ENCODE data around the gene PRKCE. TPM values are rescaled to one million over a fixed set of nuclear protein-coding genes. Genes with fewer than 3 reads are reported as not detected.

The PRKCE gene
- total RNA-seq, 4 donors from 2014 or later, result 20.0 to 29.7 (median 25.2) TPM

- Histone ChIP-seq H3K9me3 (no peaks in the 10 kb centered on the region), H3K27ac (peak overlapping the region in 1 of 4 donors; percentile 11), H3K4me3 (no peak overlapping the region), H3K36me3 (no peaks in the 10 kb centered on the region), H3K4me1 (no peaks in the 10 kb centered on the region), H3K27me3 (no peaks in the 10 kb centered on the region)
- no peak for DNase-seq
- no peak for TF ChIP-seq POLR2A (IDR thresholded peaks at IDR 0.05)
- TF ChIP-seq CTCF (IDR thresholded peaks at IDR 0.05), result no peak
Measured at GRCh38 chr2:45699032-45699658, 47.7 kb downstream of the PRKCE start.

GRCh38 chr2:45700407-45701013, 49.0 kb downstream of the PRKCE start:
- H3K36me3 ChIP-seq, result no peaks in the 10 kb centered on the region
- no peaks in the 10 kb centered on the region for H3K4me1 ChIP-seq
- H3K9me3 ChIP-seq, result no peaks in the 10 kb centered on the region
- no peak overlapping the region for H3K4me3 ChIP-seq
- TF ChIP-seq CTCF (IDR thresholded peaks at IDR 0.05), result no peak
- no peak for TF ChIP-seq POLR2A (IDR thresholded peaks at IDR 0.05)
- H3K27ac ChIP-seq, result peak overlapping the region in 2 of 4 donors; percentile 19 to 28
- DNase-seq, result no peak
- no peaks in the 10 kb centered on the region for H3K27me3 ChIP-seq

DNA sequence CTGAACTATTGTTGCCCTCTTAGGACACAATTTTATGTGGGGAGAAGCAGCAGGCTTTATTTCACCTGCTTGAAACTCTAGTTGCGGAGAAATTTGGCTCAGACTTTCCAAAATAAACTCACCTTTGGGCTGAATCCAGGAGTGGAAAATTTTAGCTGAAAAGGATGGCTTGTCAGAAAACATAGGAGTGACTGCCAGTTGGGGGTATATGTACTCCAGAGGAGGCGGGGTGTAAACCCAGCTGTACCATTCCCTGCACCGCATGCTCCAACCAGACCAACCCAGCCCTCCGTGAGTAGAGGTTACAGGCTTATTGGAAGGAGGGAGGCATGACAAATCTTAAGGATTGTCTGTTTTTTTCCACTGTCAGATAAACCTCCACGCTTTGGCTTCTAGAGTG, 53.8 kb downstream of the PRKCE start:
- TF ChIP-seq CTCF (IDR thresholded peaks at IDR 0.05), result no peak
- TF ChIP-seq POLR2A (IDR thresholded peaks at IDR 0.05), result no peak
- no peaks in the 10 kb centered on the region for H3K9me3 ChIP-seq
- peaks cover 0 to 4% (median 0%) of the 10 kb centered on the region in 4 donors for H3K4me1 ChIP-seq
- H3K27ac ChIP-seq, result no peak overlapping the region
- no peaks in the 10 kb centered on the region for H3K27me3 ChIP-seq
- H3K36me3 ChIP-seq, result no peaks in the 10 kb centered on the region
- H3K4me3 ChIP-seq, result no peak overlapping the region
- no peak for DNase-seq

DNA sequence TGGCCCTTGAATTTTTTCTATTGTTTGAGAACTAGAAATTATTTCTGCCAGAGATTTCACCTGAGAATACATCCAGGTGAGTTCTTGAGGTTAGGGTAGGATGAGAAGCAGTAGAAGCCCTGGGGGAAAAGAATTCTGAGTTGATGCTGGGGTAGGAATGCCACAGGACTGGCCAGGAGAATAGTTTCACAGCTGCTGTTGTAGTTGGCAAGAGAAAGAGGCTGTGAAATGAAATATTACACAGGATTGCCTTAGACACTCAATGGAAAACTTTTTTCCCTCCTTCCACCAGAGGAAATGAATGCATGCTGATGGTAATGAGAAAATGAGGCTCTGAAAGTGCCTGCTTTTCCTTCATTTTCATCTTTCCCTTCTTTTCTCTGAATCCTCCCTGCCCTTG, 54.6 kb downstream of the PRKCE start:
- Histone ChIP-seq H3K9me3 (no peaks in the 10 kb centered on the region), H3K27ac (no peak overlapping the region), H3K27me3 (no peaks in the 10 kb centered on the region), H3K36me3 (no peaks in the 10 kb centered on the region), H3K4me1 (peaks cover 0 to 4% (median 0%) of the 10 kb centered on the region in 4 donors), H3K4me3 (no peak overlapping the region)
- TF ChIP-seq CTCF (IDR thresholded peaks at IDR 0.05) (no peak), POLR2A (IDR thresholded peaks at IDR 0.05) (no peak)
- DNase-seq, result no peak

DNA sequence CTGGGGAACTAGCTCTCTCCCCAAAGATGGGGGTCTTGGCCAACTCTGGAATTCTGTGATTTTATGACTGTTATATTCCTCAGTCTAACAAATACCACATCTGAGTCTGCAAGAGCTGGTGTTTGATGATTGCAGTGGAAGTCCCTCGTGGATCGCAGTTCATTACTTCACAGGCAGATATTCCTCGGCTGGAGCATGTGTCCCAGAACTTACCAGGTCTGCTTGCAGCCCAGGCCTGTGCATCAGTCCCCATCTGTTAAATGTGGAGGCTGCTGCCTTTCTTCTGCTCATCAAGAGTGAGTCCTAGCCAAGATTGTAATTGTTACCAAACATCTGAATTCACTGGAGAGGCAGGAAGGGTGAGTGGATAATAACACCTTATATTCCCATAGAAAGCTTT, 55.5 kb downstream of the PRKCE start:
- Histone ChIP-seq H3K36me3 (no peaks in the 10 kb centered on the region), H3K9me3 (no peaks in the 10 kb centered on the region), H3K27me3 (no peaks in the 10 kb centered on the region), H3K4me1 (peaks cover 0 to 4% (median 0%) of the 10 kb centered on the region in 4 donors), H3K27ac (no peak overlapping the region), H3K4me3 (no peak overlapping the region)
- TF ChIP-seq CTCF (IDR thresholded peaks at IDR 0.05) (no peak), POLR2A (IDR thresholded peaks at IDR 0.05) (no peak)
- DNase-seq, result no peak
